ENCODE data around the gene SLC8A1.

The SLC8A1 gene

GRCh38 chr2:40480596-40480995 lies 28.7 kb upstream of the SLC8A1 start:
- Histone ChIP-seq H3K27me3 (no peaks in the 10 kb centered on the region), H3K36me3 (no peaks in the 10 kb centered on the region), H3K4me1 (ENCODE audit: control insufficient read depth in 1 of 2, insufficient read depth in 1 of 2, low read depth in 1 of 2, low read length in 1 of 2) (peaks cover 52% of the 10 kb centered on the region in 2 experiments), H3K27ac (peak overlapping the region; percentile 71), H3K9me3 (no peaks in the 10 kb centered on the region), H3K4me3 (ENCODE audit: low read depth in 1 of 2, low read length in 1 of 2) (no peak overlapping the region)
- TF ChIP-seq CTCF (IDR thresholded peaks at IDR 0.05), result no peak

- H3K36me3 ChIP-seq, result no peaks in the 10 kb centered on the region
- H3K9me3 ChIP-seq, result no peaks in the 10 kb centered on the region
- H3K4me1 ChIP-seq (ENCODE audit: control insufficient read depth in 1 of 2, insufficient read depth in 1 of 2, low read depth in 1 of 2, low read length in 1 of 2), result peaks cover 46 to 47% of the 10 kb centered on the region in 2 experiments
- H3K4me3 ChIP-seq (ENCODE audit: low read depth in 1 of 2, low read length in 1 of 2), result no peak overlapping the region
- H3K27ac ChIP-seq, result peak overlapping the region; percentile 71
- no peaks in the 10 kb centered on the region for H3K27me3 ChIP-seq
- no peak for TF ChIP-seq CTCF (IDR thresholded peaks at IDR 0.05)
Measured at GRCh38 chr2:40480073-40480472, 28.2 kb upstream of the SLC8A1 start.

DNA sequence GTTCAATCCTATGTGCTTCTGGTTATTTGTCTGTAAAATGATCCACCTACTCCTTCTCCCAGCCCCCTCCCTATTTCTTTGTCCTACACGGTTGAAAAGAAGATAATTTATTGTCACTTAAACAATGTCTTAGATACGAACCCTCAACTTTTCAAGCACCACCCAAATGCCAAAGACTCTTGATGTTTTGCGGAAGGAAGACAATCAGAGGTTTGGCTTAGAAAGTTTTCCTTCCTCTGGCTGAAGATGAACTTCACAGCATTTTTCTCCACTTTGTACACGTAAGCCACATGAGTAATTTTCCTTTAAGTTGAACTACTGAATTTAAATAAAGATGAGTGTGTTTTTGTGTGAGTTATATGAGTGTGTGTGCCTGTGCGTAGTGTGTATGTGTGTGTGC lies 25.5 kb upstream of the SLC8A1 start:
- H3K4me3 ChIP-seq (ENCODE audit: low read depth in 1 of 2, low read length in 1 of 2), result no peak overlapping the region
- H3K9me3 ChIP-seq, result no peaks in the 10 kb centered on the region
- no peak for TF ChIP-seq CTCF (IDR thresholded peaks at IDR 0.05)
- peaks cover 29% of the 10 kb centered on the region in 2 experiments for H3K4me1 ChIP-seq (ENCODE audit: control insufficient read depth in 1 of 2, insufficient read depth in 1 of 2, low read depth in 1 of 2, low read length in 1 of 2)
- no peak overlapping the region for H3K27ac ChIP-seq
- no peaks in the 10 kb centered on the region for H3K27me3 ChIP-seq
- H3K36me3 ChIP-seq, result no peaks in the 10 kb centered on the region

GRCh38 chr2:40476436-40476835 lies 24.5 kb upstream of the SLC8A1 start:
- peaks cover 26 to 27% of the 10 kb centered on the region in 2 experiments for H3K4me1 ChIP-seq (ENCODE audit: control insufficient read depth in 1 of 2, insufficient read depth in 1 of 2, low read depth in 1 of 2, low read length in 1 of 2)
- no peaks in the 10 kb centered on the region for H3K36me3 ChIP-seq
- no peaks in the 10 kb centered on the region for H3K9me3 ChIP-seq
- H3K27ac ChIP-seq, result no peak overlapping the region
- H3K27me3 ChIP-seq, result no peaks in the 10 kb centered on the region
- no peak for TF ChIP-seq CTCF (IDR thresholded peaks at IDR 0.05)
- H3K4me3 ChIP-seq (ENCODE audit: low read depth in 1 of 2, low read length in 1 of 2), result no peak overlapping the region

- no peaks in the 10 kb centered on the region for H3K9me3 ChIP-seq
- H3K4me3 ChIP-seq (ENCODE audit: low read depth in 1 of 2, low read length in 1 of 2), result no peak overlapping the region
- H3K27me3 ChIP-seq, result no peaks in the 10 kb centered on the region
- TF ChIP-seq CTCF (IDR thresholded peaks at IDR 0.05), result no peak
- H3K4me1 ChIP-seq (ENCODE audit: control insufficient read depth in 1 of 2, insufficient read depth in 1 of 2, low read depth in 1 of 2, low read length in 1 of 2), result peaks cover 16 to 17% of the 10 kb centered on the region in 2 experiments
- H3K36me3 ChIP-seq, result no peaks in the 10 kb centered on the region
- H3K27ac ChIP-seq, result peak overlapping the region; percentile 47
Measured at GRCh38 chr2:40474306-40474705, 22.4 kb upstream of the SLC8A1 start.

DNA sequence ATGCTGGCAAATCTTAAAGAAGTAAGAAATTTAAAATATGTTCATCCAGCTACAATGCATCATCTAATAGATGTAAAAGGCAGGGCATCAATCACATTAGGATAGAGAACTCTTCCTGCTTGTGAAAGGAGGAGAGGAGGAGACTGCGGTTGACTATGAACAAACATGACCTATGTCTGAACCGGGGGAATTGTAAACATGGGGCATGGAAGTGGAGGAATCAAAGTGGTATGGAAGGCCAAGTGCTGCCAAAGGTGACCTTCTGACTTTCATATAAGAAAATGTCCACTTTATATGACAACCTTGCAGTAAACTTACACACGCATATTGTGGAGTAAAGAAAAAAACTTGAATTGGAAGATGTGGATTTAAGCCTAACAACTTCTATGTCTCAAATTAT lies 20.0 kb upstream of the SLC8A1 start:
- no peak for TF ChIP-seq CTCF (IDR thresholded peaks at IDR 0.05)
- H3K9me3 ChIP-seq, result no peaks in the 10 kb centered on the region
- no peaks in the 10 kb centered on the region for H3K27me3 ChIP-seq
- no peak overlapping the region for H3K27ac ChIP-seq
- H3K36me3 ChIP-seq, result no peaks in the 10 kb centered on the region
- H3K4me3 ChIP-seq (ENCODE audit: low read depth in 1 of 2, low read length in 1 of 2), result no peak overlapping the region
- H3K4me1 ChIP-seq (ENCODE audit: control insufficient read depth in 1 of 2, insufficient read depth in 1 of 2, low read depth in 1 of 2, low read length in 1 of 2), result peaks cover 14 to 15% of the 10 kb centered on the region in 2 experiments
